Kidney glomerular epithelial cell (primary cell): Measurements from ENCODE around the gene PRR5L.

Experiments used
- DNase-seq: peaks from one replicate; lab custom pipeline; 2025; lab: John Stamatoyannopoulos, UW

The PRR5L gene

DNA sequence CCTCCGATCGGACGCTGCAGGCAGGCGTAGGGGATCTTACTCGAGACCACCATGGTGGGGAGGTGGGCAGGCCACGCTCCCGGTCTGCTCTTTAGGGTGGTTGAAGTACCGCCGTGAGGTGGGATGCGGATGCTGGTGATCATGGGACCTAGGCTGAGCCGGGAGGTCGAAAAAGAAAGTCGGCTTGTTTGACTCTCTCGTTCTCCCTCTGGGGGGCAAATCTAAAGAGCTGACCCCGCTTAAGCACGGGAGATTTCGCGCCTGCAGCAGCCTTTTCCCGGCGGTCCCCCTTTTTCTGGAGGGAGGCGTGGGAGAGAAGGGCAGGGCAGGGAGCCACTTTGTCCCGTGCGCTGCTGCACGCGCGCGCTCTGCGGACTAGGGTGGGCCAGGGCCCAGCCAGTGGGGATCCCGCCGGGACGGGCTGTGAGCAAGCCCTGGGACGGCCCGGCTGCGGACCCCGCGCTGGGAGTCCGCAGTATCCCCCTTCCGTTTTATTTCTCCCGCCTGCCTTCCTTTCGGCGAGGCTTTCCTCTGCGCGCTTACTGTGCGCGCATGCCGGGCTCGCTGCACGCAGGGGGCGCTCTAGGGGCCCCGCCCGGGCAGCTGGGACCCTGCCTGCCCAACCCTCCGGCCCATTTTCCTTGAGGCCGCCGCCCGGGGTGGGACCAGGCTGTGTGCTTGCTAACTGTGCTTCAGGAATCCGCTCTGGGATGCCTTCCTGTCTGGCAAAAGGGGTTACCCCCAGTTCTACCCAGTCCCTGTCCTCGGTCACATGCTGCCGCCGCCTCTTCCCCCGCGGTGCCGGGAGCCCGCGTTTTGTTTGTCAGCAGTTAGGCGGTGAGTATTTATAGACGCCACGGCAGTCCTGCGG, 81.0 kb downstream of the PRR5L start:
- DNase-seq = no peak

DNA sequence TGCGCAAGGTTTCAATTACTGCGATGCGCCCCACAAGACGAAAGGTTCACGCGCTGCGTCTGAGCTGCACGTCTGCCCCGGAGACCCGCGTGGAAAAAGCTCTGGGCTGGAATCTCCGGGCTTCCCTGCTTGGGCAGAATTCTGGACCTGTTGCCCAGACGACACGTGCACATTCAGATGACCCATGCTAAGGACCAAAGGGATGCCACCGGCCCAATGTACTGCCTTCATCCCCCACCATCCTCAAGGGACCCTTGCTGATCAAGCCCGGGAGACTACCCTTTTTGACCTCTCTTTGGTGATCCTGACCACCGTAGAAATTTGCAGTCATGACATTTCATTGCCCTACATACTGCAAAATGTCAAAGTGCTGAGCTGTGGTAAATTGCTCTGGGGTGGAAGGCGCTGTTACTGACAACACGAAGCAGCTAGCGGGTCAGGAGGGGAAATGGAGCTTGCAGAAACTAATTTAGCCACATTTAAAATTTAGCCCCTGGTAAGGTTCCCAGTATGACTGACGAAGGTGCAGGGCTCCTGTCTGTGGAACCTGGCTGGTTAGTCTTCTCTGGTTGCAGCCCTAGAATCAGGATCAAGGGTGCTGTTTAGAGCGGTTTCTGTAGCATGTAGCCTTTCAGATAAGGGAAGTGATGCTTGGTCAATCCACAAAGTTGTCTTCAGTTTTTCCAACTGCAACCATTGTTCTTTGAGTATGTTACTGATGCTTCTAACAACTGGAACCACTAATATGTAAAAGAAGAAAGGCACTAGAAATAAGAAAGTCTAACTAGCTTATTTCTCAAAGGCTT, 81.9 kb downstream of the PRR5L start:
- no peak for DNase-seq

DNA sequence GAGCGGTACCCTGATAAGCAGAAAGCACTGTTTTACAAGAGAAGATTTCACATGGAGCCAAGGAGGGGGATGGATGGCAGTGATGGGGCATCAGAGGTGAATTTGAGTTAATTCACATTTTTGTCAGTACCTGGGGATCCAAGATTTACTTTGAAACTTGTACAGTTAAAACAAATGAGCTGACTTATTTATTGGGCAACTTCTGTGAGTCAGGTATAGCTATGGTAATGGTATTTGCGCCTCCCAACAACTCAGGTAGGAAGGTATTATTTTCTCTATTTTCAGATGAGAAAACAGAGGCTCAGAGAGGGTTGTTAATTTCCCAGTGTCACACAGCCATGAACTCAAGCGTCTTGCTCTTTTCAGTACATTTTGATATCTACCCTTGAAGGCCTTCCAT, 83.6 kb downstream of the PRR5L start:
- DNase-seq = no peak

DNA sequence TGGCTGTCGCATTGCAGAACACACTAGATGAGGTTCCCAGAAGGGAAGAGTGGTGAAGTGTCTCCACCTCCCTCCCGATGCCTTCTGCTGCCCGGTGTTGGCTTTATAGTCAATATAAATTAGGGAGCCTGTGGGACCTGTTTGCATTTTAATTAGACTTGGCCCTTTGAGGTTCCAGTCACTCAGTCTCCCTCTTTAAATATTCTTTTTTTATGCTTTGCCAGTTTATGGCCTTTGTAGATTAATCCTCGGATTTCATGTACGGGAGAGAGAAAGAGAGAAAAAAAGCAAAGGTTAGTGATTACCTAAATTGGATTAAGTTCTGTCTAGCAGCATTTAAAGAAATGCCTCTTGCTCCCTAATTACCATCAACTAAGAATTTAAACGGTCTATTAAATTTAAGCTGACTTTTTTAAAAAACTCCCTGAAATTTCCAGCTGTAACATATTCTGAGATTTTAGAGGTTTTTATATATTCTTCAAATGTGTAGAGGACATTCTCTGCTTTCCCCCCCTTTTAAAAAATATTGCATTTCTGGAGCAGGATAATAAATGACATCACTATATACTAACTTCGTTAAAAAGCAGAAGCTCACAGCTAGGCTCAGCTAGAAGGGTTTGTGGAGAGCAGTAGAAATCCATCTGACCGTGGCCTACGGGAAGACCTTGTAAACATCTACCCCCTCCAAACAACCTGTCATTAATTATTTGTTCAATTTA, 84.4 kb downstream of the PRR5L start:
- DNase-seq = no peak

DNA sequence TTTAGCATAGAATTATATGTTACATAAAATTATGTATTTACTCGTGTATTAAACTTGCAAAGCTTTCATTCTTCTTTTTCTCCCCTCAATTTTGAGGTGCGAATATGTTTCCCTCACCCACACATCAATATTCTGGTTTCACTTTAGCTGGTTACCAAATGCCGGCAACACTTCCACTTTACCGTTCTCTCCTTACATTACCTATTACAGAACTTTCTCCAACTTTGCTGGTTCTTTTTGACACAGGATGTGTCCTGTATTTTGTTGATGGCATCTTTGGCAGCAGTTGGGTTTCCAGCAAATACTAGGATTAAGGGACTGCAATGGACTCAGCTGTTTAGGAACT, 84.9 kb downstream of the PRR5L start:
- no peak for DNase-seq

DNA sequence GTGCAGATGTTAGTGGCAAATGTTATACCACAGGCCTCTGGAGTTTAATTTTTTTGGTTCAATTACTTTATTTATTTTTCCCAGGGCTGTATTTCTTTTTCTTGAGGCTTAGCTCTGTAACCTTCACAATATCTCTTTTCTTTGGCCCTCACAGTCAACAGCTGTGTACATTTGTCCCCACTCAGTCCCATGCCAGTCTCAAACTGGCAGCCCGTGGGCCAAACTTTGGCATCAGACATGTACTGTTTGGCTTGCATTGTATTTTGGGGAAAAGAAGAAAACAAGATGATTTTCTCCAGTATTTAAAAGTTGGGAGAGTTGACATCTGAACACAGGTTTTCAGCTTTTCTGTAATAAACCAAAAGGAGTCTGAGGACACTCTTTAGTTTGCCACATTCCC, 87.1 kb downstream of the PRR5L start:
- DNase-seq = no peak

DNA sequence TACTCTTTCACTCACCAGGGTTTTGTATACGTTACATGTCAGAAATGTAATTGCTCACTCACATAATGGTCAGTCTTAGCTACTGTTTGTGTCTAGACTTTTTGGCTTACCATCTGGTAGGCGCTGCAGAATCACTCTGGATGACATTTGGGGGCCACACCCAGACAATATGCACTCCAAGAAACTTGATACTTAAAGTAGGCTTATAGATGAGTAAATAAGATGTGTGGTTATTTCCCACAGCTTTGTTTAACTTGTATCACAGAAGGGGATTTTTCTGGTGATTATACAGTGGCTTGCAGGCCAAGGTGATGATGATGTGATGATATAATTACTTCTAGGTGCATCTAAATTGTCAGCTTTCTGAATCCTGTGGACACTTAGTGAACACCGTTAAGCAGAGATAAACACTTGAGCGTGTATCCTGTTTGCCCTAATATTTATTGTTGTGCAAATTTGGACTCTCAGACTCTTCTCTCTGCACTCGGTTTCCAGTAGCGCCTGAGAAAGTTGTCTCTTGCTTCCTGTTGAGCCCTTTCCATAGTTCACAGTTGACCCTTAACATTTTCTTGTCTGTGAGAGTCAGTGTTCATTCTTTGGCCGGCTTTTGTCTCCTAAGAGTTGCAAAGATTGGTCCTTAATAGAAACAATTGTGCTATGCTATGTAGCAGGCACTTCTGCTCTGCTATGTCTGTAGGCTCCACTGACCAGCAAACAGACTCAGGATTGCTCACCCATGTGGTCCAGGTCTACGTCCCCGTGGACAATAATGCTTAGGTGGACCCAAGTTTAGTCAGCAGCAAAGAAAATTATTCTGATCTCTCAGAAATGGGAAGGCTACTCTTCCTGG, 89.3 kb downstream of the PRR5L start:
- DNase-seq = no peak

DNA sequence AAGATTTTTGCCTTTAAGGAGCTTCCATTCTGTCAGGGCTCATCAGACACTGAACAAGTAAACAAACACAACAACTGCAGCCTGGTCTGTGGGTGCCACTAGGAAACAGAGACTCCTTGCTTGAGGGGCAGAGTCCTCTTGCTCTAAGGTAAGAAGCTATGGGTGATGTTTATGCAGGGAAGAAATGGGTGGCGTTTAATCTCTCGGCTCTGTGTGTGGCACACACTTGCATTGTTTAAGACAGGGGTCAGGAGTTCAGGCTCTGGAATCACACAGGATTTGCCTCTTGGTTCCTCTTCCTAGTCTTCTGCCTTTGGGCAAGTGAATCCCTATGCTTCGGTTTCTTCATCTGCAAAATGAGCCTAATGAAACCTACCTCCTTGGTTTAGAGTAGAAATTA, 90.3 kb downstream of the PRR5L start:
- no peak for DNase-seq

DNA sequence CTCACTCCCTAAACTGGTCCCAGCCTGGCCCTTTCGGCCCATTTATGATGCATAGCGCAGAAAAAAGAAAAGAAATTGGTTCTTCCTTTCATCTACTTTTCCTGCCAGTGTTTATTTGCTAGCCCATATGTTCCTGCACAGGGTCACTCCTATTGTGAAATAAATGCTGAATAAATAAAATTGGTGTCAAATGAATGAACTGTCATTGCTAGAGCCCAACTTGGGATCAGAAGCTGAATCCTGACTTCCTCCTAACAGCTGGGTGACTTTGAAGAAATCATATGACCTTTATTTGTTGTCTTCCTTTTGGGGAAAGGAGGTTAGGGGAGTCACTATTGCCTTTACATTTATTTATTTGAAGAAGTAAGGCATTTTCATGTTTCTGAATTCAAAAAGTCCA, 92.0 kb downstream of the PRR5L start:
- DNase-seq = no peak

DNA sequence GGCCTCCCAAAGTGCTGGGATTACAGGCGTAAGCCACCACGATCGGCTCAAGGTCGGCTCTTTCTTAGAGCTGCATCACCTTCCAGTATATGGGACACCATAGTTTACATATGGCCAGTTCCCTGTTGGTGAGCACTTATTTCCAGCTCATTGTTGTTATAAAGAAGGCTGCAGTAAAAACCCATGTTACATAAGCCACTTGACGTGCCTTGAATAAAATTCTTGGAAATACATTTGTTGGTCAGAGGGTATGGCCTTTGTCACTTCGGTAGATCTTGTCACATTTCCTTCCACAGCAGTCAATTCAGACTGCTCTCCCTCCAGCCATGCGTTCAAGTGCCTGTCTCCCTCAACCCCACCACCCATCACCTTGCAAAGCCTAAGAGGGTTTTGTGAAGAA, 92.9 kb downstream of the PRR5L start:
- no peak for DNase-seq

DNA sequence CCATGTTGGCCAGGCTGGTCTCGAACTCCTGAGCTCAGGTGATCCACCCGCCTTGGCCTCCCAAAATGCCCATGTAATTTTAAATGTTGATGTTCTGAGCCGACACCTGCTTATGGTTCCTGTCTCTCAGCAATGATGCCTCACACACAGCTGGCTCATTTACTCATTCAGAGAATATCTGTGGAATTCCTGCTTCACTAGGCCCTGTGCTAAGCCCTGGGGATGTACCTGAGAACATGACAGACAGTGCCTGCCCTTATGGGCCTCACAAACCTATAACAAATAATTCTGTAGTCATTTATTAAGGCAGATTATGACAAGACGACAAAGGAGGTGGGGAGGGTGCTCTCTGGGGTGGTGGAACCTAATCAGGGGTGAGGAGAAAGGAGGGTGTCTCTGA, 93.7 kb downstream of the PRR5L start:
- peak; percentile 11 for DNase-seq

DNA sequence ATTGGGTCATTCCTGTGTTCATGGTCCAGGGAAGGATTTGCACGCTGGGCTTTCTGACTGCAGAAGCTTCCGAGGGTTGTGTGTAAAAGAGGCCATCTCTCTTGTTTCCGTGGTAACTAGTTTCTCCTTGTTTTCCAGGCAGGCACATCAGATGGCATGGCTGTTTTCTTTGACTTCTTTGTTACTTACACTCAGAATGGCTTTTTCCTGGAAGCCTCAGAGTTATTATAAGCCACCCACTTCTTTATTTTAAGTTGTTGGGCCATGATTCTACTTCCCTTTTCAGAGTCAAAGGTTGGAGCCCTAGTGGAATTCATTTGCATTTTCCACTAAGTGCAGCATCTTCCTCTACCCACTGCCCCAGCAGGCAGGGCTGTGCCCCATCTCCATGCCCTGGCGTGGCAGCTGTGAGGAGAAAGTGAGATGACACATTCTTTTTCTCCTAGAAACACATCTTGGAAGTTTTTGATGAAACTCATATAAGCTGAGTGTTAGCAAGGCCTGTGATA, 94.9 kb downstream of the PRR5L start:
- no peak for DNase-seq

DNA sequence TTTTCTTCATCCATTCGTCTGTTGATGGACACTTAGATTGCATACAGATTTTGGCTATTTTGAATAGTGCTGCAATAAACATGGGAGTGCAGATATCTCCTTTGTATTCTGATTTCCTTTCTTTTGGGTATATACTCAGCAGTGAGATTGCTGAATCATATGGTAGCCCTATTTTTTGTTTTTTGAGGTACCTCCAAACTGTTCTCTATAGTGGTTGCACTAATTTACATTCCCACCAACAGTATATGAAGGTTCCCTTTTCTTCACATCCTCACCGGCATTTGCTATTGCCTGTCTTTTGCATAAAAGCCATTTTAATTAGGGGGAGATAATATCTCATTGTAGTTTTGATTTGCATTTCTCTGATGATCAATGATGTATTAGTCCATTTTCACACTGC, 96.1 kb downstream of the PRR5L start:
- no peak for DNase-seq

DNA sequence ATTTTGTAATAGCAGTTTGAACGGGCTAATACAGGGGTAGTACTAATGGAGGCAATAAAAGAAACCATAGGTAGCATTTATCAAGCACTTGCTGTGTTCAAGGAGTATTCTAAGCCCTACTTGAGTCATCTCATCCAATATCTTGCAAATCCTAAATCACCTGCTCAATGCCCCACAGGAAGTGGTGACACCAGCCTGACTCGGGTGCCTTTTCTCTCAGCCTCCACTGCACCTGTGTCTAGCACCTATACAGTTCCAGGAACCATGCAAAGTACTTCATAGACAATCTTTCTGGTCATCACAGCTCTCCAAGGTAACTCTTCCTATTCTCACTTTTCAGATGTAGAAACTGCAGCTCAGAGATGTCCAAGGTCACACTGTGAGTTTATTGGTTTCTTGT, 98.0 kb downstream of the PRR5L start:
- no peak for DNase-seq

DNA sequence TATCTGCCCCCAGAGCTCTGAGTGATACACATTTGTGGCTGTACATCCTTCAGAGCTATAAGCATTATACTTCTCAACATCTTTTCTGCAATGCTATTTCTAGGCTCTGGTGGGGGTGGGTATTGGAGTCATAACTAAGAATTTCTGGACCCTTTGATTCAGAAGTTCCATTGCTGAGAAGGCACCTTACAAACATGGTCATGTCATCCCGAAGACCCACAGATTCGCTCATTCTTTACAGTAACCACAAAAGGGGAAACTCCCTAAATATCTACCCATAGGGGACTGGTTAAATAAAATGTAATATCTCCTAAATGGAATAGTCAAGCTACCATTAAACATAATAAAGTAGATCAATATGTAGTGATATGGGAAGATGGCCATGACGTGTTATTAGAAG, 98.8 kb downstream of the PRR5L start:
- DNase-seq = no peak

DNA sequence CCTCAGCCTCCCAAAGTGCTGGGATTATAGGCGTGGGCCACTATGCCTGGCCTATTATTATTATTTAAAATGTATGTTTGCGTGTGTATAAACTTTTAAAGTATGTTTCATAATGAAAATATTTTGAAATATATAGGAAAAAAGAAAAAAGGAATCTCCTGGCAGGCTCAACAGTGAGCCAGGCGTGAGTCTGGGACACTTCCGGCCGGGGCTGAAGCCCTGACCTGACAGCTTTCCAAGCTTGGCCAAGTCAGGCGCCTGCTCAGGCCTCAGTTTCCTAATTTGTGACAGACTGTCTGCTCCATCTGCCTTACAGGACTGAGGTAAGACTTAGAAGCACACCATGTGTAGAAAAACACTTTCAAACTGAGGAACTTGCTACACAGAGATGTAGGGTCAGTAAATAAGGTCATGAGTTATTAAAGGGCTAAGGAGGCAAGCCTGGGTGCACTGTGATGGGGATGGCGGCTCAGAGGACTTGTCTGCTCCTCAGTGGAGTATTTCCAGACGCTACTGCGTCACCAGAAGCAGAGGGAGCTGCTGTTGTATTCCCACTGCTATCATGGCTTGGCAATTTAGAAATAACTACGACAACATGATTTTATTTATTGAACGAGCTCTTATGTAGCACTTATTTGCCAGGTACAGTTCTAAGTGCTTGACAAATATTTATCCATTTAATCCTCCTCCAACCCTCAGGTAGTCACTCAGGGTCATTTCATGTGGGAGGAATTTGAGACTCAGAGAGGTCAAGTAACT, 100.1 kb downstream of the PRR5L start:
- no peak for DNase-seq

DNA sequence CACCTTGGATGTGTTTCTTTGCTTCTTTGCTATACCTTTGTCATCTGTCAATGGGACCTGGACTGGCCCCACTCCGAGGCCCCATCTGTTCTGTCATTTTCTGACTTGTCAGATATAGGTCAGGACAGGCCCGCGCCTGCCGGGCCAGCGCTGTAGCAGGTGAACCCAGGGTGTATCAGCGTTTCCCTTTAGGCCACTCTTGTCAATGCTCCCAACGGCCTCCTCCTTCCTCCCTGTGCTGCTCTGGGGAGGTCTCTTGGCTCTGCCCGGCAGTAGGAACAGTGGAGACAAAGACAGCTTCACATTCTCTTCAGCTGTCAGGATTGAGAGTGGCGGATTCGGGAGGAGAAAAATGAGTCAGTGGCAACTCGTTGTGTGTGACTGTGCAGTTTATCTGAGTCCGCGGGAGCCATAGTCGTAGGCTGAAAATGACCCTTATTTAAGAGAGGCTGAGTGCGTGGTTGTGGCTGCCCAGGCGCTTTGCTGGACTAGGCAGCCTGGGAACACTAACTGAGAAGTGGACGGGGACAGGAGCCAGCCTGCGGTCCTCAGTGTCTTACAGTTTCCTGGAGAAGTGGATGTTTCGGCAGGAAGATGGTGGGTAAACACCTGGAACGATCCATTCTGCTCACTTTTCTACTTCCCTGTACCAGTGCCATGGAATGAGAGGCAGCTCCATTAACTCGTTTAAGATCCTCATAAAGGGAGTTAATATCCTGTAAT, 102.3 kb downstream of the PRR5L start:
- DNase-seq = no peak

DNA sequence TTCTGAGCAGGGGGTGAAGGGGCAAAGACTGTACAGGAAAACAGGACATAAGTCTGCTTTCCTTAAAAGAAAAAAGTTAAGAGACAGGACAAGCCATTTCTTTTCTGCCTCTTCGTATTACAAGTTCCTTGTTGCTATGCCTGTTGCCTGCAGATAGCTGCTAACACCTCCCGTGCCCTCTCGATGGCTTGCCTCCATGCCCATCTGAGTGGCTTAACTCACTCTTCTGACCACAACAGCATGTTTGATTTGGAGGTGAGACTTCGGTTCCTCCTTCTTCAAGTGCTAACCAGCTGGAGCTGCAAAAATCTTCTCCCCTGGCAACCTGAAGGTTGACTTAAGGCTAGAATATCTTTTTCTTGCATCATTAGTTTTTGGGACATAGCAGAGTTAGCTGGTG, 103.1 kb downstream of the PRR5L start:
- DNase-seq = no peak

DNA sequence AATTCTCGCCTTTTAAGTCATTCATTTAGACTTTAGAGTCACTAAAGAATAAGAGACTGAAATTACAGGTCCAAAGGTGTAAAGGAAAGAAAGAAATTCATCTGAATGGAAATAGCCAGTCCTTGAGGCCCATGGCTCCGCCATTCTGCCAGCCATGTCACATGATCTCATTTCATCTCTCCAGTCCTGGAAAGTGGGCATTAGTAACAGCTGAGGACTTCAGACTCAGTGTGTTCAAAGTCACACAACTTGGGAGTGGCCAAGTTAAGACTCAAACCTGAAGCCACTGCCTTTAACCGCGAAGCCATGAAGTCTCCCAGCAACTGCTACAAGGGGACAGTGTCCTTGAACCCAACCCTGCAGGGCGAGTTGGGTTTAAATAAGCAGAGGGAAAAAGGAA, 103.7 kb downstream of the PRR5L start:
- no peak for DNase-seq

DNA sequence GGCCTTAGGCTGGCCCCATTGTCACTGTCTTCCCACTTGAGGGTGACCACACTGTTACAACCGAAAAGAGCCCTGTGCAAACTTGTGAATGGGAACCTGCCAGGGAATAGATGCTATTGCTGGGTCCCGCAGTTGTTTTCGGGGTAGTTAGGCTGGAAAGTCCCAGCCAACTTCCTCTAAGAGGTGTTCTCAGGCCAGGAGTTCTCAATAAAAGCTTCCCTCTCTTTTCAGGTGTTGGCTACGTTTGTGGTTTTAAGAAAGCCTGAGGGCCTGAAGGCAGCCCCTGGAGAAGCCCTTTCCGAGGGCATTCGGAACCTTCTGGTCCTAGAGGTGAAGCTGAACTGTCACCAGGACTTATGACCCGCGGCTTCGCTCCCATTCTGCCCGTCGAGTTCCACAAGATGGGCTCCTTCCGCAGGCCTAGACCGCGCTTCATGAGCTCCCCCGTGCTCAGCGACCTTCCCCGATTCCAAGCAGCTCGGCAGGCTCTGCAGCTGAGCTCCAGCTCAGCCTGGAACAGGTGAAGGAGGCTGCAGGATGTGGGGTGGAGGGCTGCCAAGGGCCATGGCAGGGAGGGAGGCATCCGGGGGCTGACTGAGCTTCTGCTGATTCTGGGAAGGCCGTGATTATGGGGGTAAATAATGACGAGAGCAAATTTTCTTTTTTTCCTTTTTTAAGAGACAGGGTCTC, 104.8 kb downstream of the PRR5L start:
- DNase-seq = no peak
